ENCODE results near the gene SSX2IP.

The SSX2IP gene

DNA sequence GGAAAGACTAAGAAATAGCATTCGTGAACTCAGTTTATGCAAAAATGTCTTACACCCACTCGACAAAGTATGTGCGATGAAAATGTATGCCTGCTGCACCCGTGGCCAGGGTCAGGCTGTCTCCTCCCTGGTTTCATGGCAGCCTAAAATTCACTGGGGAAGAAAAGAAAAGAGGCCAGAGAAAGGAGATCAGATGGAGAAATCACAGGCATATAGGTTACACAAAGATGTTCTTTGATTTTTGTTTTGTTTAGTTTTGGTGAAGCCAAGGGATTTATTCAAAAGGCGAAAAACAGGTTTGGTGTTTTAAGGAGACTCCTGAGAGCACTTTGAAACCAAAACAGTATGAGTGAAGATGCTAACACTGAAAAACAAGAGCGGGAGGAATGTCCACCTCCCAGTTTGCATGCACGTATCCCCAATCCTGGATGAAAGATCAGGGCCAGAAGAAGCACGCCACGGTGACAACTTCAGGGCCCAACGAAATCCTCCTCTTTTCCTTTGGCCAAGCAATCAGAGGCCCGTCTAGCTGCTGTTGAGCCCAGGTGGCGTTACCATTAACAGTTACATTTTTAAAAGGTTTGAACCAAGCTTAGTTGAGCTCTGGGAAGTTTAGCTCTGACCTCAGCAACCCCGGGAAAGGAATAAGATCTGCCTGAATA lies 992 bp upstream of the SSX2IP start:
- peak overlapping the region; percentile 93 for H3K9ac ChIP-seq (ENCODE audit: low read depth, low read length)
- H3K4me1 ChIP-seq (ENCODE audit: insufficient read depth, low read length), result peaks cover 13% of the 10 kb centered on the region; the same call in 1 of the 2 replicates
- no peaks in the 10 kb centered on the region for H3K27me3 ChIP-seq (ENCODE audit: insufficient read depth, low read length)
- H3K9me3 ChIP-seq (ENCODE audit: insufficient read depth, low read depth, low read length), result no peaks in the 10 kb centered on the region
- H3K27ac ChIP-seq (ENCODE audit: low read length), result peak overlapping the region; percentile 90
- H3K36me3 ChIP-seq (ENCODE audit: insufficient read depth, low read depth, low read length), result no peaks in the 10 kb centered on the region
- peak overlapping the region; percentile 77 for H3K4me3 ChIP-seq (ENCODE audit: low read length)

DNA sequence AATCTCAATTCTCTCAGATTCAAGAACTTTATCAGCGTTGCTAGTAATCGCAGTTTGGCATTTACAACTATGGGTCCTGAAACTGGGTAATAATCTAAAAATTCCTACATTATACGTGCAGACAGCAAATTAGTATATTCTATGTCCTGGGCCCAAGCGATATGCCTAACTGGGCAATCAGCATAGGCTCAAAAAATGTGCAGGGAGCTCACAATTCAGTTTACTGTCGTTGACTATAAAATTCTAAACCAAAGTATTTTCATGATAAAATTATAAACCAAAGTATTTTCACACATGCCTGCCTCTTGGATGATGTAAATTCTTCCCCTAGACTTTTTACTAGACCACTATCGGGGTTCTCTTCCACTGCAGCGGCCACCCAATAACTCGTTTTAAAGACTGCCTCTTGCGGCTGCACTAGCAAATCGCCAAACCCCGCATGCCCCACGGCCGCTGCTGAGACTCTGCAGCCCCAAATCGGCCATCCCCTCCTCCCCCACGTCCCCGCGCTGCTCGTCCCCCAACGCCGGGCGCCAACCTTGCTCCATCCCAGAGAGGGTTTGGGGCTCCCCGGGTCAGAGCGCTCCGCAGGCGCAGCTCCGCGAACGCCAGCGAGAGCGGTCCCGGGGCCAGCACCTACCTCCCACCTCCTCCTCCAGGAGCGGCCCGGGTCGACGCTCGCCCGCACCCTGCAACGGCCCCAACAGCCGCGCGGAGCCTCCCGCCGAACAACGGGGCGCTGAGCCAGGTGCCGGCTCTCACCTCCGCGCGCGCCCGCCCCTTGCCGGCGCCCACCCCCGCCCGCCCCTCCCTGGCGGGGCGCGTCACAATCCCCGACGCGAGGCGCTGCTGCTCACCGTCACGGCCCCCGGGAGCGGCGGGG lies 506 bp downstream of the SSX2IP start:
- Histone ChIP-seq H3K4me3 (ENCODE audit: low read length) (peak overlapping the region; percentile 77), H3K27me3 (ENCODE audit: insufficient read depth, low read length) (no peaks in the 10 kb centered on the region), H3K9ac (ENCODE audit: low read depth, low read length) (peak overlapping the region; percentile 58; the same call in 1 of the 2 replicates), H3K36me3 (ENCODE audit: insufficient read depth, low read depth, low read length) (no peaks in the 10 kb centered on the region), H3K9me3 (ENCODE audit: insufficient read depth, low read depth, low read length) (no peaks in the 10 kb centered on the region), H3K27ac (ENCODE audit: low read length) (no peak overlapping the region), H3K4me1 (ENCODE audit: insufficient read depth, low read length) (peaks cover 13% of the 10 kb centered on the region; the same call in 1 of the 2 replicates)

DNA sequence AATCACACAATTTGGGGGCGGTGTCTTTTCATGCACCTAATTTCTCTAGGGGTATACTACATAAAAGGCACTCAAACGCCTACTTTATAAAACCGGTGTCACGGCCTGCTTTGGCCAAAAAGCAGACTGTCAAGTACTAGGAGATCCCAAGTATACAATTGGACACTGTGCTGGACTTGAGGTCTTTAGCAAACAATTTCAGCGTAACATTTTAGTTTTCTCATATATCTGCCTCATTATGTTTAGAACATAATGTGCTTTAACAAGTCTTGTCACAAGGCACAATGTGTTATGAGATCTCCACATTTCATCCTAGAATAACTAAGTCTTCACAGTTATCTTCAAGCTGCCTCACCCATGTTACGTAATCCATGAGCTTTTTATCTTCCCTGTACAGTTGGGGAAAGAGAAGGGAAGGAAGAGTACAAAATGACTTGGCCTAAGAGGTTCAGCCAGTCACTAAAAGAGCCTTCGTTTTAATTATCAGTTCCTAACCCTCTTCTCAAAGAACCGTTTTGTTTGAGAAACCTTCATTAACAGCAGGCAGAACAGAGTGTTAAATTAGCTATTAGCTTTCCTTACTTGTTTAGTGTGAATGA lies 1.7 kb downstream of the SSX2IP start:
- Histone ChIP-seq H3K4me3 (ENCODE audit: low read length) (peak overlapping the region; percentile 77), H3K4me1 (ENCODE audit: insufficient read depth, low read length) (peaks cover 13% of the 10 kb centered on the region; the same call in 1 of the 2 replicates), H3K9ac (ENCODE audit: low read depth, low read length) (peak overlapping the region; percentile 58; the same call in 1 of the 2 replicates), H3K27ac (ENCODE audit: low read length) (no peak overlapping the region), H3K27me3 (ENCODE audit: insufficient read depth, low read length) (no peaks in the 10 kb centered on the region), H3K36me3 (ENCODE audit: insufficient read depth, low read depth, low read length) (no peaks in the 10 kb centered on the region), H3K9me3 (ENCODE audit: insufficient read depth, low read depth, low read length) (no peaks in the 10 kb centered on the region)

DNA sequence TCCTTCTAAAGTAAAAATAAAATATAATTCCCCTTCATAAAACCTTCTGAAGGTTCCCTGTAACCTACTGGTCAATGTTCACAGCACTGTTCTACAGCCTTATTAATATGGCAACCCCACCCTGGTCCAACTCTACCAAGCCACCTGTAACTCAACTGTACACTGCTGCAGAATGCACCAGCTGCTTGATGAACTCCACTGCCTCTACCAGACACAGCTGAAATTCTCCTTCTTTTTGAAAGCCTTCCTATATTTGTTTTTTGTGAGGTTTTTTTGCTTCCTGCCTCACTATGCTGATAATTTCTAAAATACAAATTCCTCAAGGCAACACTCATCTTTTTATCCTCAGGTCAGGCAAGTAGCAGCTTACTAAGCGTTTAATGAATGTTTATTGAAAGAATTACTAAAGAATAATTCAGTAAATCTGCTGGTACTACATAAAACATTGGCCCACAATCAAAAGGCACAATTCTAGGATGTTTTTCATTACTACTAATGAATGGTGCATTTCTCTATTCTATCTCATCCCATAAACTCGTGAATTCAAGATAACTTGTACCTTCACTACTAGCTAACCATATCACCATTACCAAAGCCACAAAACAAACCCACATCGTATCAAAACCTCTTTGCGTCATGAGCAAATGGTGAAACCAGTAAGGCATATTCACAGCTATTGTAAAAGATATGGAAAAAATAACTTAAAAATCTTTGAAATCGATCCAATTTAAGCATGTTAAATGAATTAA lies 2.4 kb downstream of the SSX2IP start:
- no peak overlapping the region for H3K9ac ChIP-seq (ENCODE audit: low read depth, low read length)
- H3K36me3 ChIP-seq (ENCODE audit: insufficient read depth, low read depth, low read length), result no peaks in the 10 kb centered on the region
- H3K27me3 ChIP-seq (ENCODE audit: insufficient read depth, low read length), result no peaks in the 10 kb centered on the region
- no peaks in the 10 kb centered on the region for H3K9me3 ChIP-seq (ENCODE audit: insufficient read depth, low read depth, low read length)
- H3K27ac ChIP-seq (ENCODE audit: low read length), result no peak overlapping the region
- H3K4me1 ChIP-seq (ENCODE audit: insufficient read depth, low read length), result peaks cover 13% of the 10 kb centered on the region; the same call in 1 of the 2 replicates
- peak overlapping the region; percentile 77; the same call in 1 of the 2 replicates for H3K4me3 ChIP-seq (ENCODE audit: low read length)

DNA sequence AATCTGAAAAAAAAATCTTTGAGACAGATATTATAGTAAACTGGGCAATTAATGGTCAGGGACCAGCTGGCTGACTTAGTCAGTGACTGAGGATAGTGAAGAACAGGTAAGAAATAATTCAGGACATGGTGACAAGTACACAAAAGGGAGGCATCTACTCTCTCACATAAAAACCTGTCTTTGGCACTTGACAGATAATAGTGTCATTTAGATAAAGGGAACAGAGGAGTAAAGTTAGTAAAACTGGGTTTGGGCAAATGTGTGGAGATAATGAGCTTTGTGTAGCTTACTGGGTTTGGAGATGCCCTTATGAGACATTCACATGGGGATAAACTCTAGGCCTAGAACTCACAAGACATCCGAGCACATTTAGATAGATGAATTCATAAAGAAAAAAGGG lies 4.0 kb downstream of the SSX2IP start:
- Histone ChIP-seq H3K9ac (ENCODE audit: low read depth, low read length) (no peak overlapping the region), H3K4me1 (ENCODE audit: insufficient read depth, low read length) (peaks cover 10% of the 10 kb centered on the region; the same call in 1 of the 2 replicates), H3K27ac (ENCODE audit: low read length) (no peak overlapping the region), H3K9me3 (ENCODE audit: insufficient read depth, low read depth, low read length) (no peaks in the 10 kb centered on the region), H3K27me3 (ENCODE audit: insufficient read depth, low read length) (no peaks in the 10 kb centered on the region), H3K4me3 (ENCODE audit: low read length) (no peak overlapping the region), H3K36me3 (ENCODE audit: insufficient read depth, low read depth, low read length) (no peaks in the 10 kb centered on the region)

DNA sequence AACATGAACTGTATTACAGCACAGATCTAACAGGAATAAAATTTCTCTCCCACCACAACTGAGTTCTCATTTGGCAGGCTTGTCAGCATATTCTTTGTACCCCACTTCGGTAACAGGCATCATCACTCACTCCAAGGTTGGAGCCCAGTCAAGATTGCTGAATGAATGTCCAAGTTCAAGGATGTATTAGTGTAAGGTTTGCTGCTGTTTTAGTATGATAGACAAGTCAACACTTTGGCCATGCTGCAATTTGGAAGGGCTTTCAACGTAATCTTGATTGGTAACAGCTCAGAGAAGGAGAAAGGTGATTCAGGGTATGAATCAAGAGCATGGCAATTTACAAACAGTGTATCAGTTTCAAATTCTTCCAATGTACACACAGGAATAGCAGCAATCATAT lies 6.8 kb downstream of the SSX2IP start:
- Histone ChIP-seq H3K27me3 (ENCODE audit: insufficient read depth, low read length) (no peaks in the 10 kb centered on the region), H3K4me1 (ENCODE audit: insufficient read depth, low read length) (peaks cover 2% of the 10 kb centered on the region; the same call in 1 of the 2 replicates), H3K4me3 (ENCODE audit: low read length) (no peak overlapping the region), H3K36me3 (ENCODE audit: insufficient read depth, low read depth, low read length) (no peaks in the 10 kb centered on the region), H3K9me3 (ENCODE audit: insufficient read depth, low read depth, low read length) (no peaks in the 10 kb centered on the region), H3K27ac (ENCODE audit: low read length) (no peak overlapping the region), H3K9ac (ENCODE audit: low read depth, low read length) (no peak overlapping the region)

DNA sequence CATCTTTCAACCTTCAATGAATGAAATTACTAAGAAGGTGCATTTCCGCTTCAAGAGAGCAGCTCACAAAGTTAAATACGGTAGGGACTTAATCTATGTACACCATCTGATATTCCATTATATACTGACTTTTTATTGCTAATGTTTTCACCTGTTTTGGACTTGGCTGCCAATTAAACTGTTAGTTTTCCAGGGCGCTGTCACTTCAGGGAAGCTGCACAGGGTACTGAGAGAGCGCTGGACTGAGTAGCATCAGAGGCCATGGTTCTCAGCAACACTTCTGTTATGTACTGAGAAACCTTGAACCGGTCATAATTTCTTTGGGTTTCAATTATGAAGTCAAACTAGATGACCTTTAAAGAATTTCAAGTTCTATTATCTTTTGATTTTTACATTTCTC lies 8.2 kb downstream of the SSX2IP start:
- 0 out of 2 replicates have a peak, but pooled peaks cover 1% of the 10 kb centered on the region for H3K36me3 ChIP-seq (ENCODE audit: insufficient read depth, low read depth, low read length)
- no peaks in the 10 kb centered on the region for H3K9me3 ChIP-seq (ENCODE audit: insufficient read depth, low read depth, low read length)
- H3K4me1 ChIP-seq (ENCODE audit: insufficient read depth, low read length), result no peaks in the 10 kb centered on the region; the same call in 1 of the 2 replicates
- no peak overlapping the region for H3K4me3 ChIP-seq (ENCODE audit: low read length)
- no peak overlapping the region for H3K9ac ChIP-seq (ENCODE audit: low read depth, low read length)
- H3K27me3 ChIP-seq (ENCODE audit: insufficient read depth, low read length), result no peaks in the 10 kb centered on the region
- H3K27ac ChIP-seq (ENCODE audit: low read length), result no peak overlapping the region

DNA sequence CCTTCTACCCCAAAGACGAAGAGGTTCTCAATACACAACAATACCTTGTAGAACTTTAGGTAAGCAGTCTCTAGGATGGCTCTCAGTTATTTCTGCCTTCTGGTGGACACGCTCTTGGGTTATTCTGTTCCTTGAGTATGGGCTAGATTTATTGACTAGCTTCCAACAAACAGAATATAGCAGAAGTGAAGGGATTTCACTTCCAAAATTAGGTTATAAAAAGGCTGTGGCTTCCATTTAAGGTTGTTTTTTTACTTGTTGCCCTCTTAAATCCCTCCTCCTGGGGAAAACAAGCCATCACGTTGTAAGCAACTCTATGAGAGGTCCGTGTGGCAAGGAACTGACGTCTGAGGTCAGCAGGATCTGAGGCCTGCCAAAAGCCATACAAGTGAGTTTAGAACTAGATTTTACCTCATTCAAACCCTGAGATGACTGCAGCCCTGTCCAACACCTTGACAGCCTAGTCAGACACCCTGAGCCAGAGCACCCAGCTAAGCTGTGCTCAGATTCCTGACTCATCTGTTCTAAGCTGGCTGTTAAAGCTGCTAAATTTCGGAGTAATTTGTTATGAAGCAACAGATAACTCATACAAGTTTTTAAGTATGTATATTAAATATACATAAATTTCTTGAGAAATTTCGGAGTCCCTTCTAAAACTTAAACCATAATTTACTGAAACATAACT lies 12.7 kb downstream of the SSX2IP start:
- Histone ChIP-seq H3K27ac (ENCODE audit: low read length) (no peak overlapping the region), H3K9ac (ENCODE audit: low read depth, low read length) (no peak overlapping the region), H3K9me3 (ENCODE audit: insufficient read depth, low read depth, low read length) (peaks cover 4% of the 10 kb centered on the region; the same call in 1 of the 2 replicates), H3K4me3 (ENCODE audit: low read length) (no peak overlapping the region), H3K27me3 (ENCODE audit: insufficient read depth, low read length) (no peaks in the 10 kb centered on the region), H3K4me1 (ENCODE audit: insufficient read depth, low read length) (peaks cover 26% of the 10 kb centered on the region), H3K36me3 (ENCODE audit: insufficient read depth, low read depth, low read length) (0 out of 2 replicates have a peak, but pooled peaks cover 3% of the 10 kb centered on the region)

DNA sequence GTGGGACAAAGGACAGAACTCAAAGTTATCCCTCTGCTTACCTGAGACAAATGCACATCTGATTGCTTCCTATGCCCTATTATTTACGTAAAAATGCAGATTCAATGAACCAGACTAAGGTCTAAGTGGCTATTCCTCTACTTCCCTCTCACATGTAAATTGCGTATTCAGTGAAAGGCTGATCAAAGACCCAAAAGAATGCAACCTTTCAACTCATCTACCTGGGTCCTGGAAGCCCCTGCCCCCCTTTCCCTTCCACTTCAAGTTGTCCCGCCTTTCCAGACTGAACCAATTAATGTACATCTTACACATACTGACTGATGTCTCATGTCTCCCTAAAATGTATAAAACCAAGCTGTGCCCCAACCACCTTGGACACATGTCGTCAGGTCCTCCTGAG lies 14.6 kb downstream of the SSX2IP start:
- Histone ChIP-seq H3K4me1 (ENCODE audit: insufficient read depth, low read length) (peaks cover 26% of the 10 kb centered on the region), H3K4me3 (ENCODE audit: low read length) (peak overlapping the region; percentile 23), H3K27me3 (ENCODE audit: insufficient read depth, low read length) (no peaks in the 10 kb centered on the region), H3K9ac (ENCODE audit: low read depth, low read length) (no peak overlapping the region), H3K36me3 (ENCODE audit: insufficient read depth, low read depth, low read length) (0 out of 2 replicates have a peak, but pooled peaks cover 3% of the 10 kb centered on the region), H3K27ac (ENCODE audit: low read length) (no peak overlapping the region), H3K9me3 (ENCODE audit: insufficient read depth, low read depth, low read length) (peaks cover 4% of the 10 kb centered on the region; the same call in 1 of the 2 replicates)

DNA sequence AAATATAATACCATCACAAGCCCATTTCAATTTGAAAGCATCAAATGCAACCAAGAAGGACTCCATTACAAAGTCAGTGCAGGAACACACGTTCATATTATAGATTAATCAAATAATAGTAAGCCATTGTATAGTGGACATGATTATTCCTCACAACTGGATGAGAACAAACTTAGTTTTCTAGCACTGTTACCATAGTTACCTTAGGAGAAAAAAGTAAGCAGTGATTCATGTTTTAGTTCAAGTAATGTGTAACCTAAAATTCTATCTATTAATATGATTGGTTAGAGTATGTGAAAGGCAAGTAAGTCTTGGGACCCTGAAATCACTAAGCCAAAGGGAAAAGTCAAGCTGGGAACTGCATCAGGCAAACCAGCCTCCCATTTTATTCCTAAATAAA lies 15.2 kb downstream of the SSX2IP start:
- H3K4me3 ChIP-seq (ENCODE audit: low read length), result peak overlapping the region; percentile 23
- no peak overlapping the region for H3K9ac ChIP-seq (ENCODE audit: low read depth, low read length)
- H3K9me3 ChIP-seq (ENCODE audit: insufficient read depth, low read depth, low read length), result peaks cover 4% of the 10 kb centered on the region; the same call in 1 of the 2 replicates
- peaks cover 3% of the 10 kb centered on the region; the same call in 1 of the 2 replicates for H3K36me3 ChIP-seq (ENCODE audit: insufficient read depth, low read depth, low read length)
- H3K27me3 ChIP-seq (ENCODE audit: insufficient read depth, low read length), result no peaks in the 10 kb centered on the region
- H3K4me1 ChIP-seq (ENCODE audit: insufficient read depth, low read length), result peaks cover 26% of the 10 kb centered on the region
- H3K27ac ChIP-seq (ENCODE audit: low read length), result no peak overlapping the region

Data from iPS-20b (cell line).